Measurements from ENCODE around the gene AEBP1.
"Not testable (repeated sequence)": the region's sequence is repeated elsewhere in the genome, so short reads cannot be mapped to it uniquely, and the experiment has no call there.

The AEBP1 gene

DNA sequence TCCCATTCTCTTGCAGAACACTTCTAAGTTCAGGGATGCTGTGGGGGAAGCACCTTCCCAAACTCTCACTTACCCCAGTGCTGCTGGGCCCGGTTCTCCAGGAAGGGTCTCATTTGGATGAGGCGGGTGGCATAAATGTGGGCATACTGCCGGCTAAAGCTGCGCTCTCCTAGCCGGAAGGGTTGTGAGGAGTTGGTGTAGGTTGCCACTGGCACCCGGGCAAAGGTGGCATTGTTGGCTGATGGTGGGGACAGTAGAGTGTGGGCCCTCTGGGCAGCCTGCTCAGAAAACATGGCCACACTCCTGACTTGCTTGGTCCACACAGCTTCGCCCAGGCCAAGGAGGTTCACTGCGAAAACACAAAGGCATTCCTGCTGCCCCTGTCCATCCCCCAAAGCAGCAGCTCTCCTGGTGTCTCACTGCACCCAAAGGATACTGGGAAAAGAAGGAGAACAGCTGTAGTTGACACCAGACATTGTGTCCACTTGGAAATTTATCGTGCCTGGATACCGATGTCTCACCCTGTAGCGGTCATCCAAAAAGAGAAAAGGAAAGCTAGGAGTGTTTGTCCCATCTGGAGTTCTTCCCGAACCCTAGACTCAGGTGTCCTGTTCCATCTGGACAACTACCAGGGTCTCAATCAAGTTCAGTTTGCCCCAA lies 17.7 kb downstream of the AEBP1 start:
- no peak for DNase-seq

DNA sequence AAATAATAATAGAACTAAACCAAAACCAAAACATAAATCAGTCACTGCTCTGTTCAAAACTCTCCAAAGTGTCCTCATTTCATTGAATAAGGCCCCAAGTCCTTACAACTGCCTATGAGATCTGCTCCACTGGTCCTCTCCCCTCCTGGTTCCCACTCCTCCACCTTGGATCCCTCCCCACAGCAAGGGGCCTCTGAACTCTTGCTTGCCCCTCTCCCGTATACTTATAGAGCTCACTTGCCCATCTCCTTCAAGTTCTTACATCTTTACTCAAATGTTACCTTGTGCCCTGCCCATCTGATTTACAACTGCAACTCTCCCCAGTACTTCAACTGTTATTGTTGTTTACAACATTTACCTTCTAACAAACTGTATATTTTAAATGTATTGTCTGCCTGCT lies 18.4 kb downstream of the AEBP1 start:
- DNase-seq, result no peak

DNA sequence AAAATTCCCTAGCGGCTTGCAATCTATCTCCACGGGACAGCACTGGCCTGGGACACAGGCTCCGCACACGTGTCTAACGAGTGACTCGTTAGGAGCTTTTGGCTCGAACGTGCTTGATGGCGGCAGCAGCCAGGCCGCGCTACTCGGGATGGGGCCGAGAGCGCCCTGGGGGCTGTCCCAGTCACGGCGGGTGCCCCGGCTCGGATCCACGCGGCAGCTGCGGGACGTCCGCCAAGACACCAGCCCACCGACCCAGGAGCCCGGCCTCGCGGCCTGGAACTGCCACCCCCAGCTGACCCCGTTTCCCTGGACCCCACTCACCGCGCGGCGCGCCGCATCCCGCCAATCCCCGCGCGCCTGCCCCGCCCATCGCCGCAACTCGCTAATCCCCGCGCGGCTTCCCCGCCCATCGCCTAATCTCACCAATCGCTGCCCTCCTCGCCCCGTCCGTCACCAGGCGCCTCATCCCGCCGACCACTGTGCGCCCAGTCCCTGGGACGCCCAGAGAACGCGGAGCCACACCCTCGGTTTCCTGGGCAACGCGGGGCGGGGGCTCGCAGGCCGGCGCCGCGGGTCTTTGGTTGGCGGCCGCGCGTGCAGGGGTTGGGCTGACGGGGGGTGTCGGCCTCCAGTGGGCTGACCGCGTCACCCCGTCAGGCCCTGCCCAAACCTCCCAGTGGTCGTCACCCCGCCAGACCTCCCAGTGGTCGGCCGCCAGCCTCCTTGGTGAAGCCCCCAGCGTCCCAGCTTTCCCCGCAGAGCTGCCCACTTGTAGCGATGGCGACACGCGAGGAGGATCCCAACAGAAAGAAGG lies 19.3 kb downstream of the AEBP1 start, which contains the start of gene POLD2:
POLD2 (minus strand) TSS at position 359 of the 814 bp plus-strand sequence. CDS start 1,495 bp downstream, outside the sequence.
- peak; percentile 99 for DNase-seq

DNA sequence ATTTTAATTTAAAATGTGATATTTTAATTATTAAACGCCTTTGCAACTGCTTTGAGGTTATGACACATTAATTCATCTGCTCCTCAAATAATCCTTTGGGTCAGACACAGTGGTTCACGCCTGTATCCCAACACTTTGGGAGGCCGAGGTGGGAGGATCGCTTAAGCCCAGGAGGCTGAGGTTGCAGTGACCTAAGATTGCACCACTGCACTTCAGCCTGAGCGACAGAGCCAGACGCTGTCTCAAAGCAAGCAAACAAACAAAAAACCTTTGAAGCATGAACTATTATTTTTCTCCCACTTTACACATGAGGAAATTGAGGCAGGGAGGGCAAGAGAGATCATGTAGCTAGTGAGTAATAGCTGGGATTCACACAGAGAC lies 20.7 kb downstream of the AEBP1 start:
- no peak for DNase-seq

DNA sequence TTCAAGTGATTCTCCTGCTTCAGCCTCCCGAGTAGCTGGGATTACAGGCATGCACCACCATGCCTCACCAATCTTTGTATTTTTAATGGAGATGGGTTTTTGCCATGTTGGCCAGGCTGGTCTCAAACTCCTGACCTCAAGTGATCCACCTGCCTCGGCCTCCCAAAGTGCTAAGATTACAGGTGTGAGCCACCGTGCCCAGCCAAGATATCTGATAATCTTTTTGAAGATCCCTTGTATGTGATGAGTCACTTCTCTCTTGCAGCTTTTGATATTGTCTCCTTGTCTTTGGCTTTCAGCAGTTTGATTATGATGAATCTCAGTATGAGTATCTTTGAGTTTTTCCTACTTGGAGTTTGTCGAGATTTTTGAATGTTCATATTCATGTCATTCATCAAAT lies 22.4 kb downstream of the AEBP1 start:
- DNase-seq, result not testable (repeated sequence)

DNA sequence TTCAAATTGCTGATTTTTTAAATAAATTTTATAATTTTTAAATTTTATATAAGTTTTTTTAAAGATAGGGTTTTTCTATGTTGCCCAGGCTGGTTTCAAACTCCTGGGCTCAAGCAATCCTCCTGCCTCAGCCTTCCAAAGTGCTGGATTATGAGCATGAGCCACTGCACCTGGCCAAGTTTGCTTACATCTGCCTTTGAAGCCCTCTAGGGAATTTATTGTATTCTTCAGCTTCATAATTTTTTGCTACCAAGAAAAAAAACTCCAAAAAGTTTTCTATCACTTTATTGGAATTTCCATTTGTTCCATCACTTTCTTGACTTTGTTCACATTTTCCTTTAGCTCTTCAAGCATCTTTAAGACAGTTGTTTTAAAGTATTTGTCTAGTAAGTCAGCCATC lies 23.0 kb downstream of the AEBP1 start:
- no peak for DNase-seq

DNA sequence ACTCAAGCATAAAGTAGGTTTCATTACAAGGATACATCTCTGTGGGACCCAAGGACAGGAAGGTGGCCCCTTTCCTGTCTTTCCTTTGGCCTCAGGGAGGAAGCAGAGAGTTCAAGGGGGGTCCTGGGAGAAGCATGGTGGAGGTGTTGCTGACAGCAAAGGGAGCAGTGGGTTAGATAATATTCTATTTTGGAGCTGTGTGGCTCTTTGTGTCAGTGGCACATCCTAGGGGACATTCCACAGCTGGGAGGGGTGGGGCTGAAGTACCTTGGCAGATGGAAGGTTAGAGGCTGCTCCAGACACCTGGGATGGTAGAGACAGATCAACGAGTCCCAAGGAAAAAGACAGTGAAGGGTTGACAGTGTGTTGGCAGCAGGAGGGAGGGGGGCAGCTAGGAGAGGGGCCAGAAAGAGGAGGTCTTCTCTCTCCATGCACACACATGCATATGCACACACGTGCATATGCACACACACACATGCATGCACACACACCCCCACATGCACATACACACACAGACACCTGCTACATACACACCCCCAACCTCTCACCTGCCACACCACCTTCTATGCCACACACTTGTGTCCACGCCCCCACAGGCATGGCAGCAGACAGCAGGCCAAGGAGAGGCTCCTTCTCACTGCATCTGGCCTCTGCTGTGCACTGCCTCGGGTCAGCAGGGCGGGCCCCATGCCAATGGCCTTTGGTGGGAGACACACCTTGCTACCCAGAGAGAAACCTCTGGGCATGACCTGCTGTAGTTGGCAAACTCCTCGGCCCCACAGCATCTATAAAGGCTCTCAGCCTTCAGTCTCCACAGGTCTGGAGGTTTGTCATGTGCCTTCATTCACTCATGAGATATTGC lies 24.8 kb downstream of the AEBP1 start:
- no peak for DNase-seq

DNA sequence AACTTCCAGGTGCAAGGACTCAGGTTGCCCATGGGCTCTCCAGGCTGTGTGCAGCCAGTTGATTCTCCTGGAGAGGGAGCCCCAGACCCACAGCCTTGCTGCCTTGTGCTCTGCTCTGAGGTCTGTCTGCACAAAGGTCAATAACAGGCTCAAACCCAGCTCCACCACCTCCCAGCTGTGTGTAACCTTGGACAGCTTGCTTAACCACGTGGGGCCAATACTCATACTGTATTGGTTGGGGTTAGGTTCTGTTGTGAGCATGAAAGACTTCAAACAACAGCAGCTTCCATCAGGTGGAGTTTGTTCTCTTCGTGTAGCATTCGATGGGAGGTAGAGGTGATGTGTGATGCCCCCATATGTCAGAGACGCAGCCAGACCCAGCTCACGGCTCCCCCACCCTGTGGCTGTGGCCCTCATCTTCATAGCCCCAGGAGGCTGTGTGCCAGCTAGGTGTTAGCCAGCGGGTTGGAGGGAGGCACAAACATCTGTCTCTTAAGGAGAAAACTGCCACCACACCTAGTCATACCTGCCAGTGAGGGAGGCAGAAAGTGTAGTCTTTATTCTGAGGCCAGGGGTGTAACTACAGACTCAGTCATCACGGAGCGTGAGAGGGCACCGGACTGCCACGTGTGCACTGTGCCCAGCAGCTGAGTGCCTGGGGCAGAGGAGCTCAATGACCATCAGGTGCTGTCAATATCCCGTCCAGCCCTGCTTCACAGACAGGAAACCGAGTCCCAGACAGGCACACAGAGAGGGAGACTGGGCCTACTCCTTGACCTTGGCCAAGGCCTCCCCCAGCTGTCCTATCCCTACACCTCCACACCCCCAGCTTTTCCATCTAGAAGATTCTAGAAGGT lies 27.3 kb downstream of the AEBP1 start:
- no peak for DNase-seq

DNA sequence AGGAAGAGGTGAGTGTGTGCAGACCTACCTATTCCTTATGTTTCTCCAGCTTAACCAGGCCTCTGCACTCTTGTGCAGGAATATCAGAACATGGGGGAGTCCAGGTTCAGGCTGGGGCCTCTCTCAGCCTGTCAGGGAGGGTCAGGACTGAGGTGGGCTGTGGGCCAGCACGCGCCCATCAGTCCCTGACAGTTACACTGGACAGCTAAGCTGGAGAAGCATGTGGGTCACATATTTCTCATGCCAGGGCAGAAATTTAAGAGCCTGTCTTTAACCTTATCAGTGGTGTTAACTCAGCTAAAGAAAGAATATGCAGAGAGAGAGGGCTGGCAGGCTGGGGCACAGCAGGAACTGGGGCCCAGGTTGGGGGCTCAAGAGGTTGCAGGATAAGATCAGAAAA lies 27.9 kb downstream of the AEBP1 start:
- no peak for DNase-seq

DNA sequence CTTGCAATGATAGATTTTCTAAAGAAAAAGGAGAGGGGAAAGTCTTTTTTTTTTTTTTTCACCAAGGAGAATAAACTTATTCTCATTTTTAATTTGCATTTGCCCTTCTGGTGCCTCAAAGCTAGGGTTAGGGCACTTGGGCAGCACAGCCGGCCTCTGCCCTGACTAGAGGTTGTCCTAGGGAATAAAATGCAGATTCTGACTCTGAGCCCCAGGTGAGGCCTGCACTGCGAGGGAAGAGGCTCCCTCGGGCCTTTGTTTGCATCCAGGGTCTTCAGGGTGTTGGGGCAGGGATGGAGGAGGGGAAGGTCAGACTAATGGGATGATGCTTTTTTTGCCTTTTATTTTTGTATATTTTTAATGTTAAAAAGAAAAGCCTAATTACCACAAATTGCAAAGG lies 29.1 kb downstream of the AEBP1 start:
- no peak for DNase-seq

DNA sequence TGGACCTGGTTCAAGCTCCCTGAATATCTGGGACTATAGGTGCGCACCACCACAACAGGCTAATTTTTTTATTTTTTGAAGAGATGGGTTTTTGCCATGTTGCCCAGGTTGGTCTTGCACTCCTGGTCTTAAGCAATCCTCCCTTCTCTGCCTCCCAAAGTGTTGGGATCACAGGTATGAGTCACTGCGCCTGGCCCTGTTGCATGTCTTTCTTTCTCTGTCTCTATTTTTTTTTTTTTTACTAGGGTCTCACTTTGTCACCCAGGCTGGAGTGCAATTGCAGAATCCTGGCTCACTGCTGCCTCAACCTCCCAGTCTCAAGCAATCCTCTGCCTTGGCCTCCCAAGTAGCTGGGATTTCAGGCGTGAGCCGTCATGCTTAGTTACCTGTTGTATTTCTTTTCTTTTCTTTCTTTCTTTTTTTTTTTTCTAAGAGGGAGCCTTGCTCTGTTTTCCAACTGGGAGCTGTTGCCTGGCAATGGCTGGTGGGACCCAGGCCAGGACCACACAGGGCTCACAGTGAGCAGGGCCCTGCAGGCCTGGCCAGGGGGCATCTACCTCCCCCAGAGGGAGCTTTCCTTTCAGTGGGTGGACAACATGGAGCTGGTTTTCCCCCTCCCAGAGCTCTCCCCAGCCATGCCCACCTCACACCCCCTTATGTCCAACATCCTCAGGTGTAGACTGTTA lies 30.9 kb downstream of the AEBP1 start:
- DNase-seq, result no peak

DNA sequence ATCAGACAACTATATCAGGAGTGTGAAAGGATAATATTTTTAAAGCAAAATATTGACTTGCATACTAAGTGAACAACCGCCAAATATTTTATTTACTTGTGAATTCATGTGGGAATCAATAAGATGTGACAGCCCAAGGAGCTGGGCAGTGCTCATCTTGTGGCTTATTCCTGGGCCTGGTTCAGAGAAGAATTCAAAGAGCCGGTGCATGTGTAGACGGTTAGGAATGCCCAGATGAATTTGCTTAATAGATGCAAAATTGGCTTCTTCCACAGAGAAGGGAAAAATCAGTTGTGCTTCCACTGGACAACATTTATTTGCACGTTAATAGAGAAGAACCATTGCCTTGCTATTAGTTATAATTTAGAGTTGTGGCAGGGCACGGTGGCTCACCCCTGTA lies 32.6 kb downstream of the AEBP1 start:
- DNase-seq, result no peak

DNA sequence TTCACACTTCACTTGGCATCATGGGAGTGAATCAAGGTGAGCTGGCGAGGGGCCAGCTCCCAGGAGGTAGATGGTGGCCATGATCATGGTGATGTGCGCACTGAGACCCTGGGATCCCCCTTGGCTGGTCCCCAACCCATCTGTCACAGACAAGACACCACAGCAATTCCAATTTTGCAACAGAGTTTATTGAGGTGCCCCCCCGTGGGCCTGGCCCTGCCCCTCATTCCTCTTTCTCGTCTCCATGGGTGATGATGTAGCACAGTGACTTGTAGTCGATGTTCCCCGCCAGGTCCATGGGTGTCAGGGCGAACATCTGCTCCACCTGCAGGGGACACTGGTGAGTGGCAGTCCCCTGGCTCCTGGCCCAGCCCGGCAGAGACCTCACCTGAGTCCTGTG lies 34.6 kb downstream of the AEBP1 start:
- no peak for DNase-seq

DNA sequence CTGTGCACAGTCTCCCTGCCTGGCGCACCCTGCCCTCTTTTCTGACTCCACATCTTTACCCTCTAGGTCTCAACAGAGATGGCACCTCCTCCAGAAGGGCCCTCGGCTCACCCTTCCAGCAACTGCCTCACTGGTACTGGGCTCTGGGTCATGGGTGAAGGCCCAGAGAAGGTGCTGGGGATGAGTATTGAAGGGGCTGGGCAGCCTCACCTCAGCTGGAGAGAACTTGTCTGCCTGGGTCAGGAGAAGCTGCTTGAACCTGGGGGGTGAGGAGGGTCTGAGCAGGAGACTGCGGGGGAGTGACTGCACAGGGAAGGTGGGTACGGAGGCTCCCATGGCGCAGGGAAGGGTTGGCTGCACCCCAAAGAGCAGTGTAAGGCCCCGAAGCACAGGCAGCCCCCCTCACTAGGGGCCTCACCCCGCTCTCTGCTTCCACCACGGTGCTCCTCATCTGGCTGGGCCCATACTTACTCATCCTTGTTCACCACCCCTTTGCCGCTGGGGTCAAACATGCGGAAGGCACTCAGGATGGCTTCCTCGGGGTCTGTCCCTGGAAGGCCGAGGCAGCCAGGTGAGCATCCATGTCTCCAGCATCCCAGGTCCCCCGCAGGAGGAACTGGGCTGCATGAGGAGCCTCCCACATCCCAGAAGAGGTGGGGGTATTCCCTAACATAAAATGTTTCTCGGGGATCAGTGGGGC lies 35.3 kb downstream of the AEBP1 start:
- DNase-seq, result no peak

DNA sequence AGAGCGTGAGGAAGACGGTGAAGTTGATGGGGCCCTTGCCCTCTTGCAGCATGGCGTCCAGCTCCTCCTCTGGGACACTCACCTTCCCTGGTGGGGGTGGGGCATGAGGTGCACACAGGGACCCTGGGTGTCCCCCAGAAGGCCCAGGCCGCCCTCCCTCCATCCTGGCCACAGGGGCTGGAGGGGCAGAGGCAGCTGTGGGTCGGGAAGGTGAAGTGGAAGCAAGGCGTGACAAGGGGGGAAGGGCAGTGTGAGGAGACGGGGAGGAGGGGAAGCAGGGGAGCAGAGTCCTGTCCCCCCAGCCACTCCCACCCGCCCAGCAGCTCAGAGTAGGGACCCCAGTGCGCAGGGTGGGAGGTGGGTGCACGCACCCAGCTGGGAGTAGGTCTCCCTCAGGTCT lies 36.2 kb downstream of the AEBP1 start:
- DNase-seq, result no peak

DNA sequence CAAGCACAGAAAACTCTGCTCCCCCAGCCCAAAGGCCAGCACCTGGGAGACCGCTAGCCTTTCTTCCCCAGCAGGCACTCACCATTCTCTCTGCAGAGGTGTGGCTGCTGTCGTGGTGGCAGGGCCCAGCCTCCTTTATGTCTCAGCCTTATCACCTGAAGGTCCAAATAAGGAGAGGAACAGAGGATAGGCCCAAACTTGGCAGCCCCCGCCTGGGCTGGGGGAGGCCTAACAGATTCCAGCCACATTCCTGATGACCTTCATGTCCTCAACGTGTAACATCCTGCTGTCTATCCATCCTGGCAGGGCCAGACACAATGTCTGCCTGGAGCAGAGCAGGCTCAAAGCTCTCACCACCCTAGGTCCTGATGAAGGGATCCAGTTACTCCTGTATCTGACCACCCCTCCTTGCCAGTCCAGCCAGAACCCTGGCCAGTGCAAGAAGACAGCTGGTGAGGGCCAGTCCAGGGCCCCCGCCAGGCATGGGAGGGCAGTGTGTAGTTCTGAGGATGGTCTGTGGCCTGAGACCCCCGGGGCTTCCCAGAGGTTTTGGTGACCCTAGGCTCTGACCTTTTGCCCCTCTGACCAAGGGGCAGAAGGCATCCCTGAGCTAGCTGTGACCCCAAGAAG lies 37.2 kb downstream of the AEBP1 start, which contains the start of gene MYL7:
MYL7 (minus strand) TSS at position 112 of the 630 bp plus-strand sequence; CDS start at position 85, 27 bp downstream.
- no peak for DNase-seq

DNA sequence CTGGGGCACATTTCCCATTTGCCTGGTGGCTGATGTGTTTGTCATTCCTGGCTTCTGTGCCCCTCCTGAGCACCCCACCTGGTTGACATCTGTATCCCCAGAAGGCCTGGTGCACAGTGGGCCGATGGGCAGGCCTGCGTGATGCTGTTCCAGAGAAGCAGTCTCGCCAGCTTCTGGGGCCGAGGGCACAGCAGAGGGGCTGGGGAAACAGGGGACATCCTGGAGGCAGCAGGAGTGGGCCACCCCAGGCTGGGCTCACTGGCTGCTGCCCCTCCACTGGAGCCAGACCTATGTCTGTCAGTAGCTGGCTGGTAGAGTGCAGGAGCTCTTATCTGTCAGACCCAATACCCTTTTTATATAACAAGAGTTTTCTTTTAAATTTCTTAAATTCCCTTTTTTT lies 37.9 kb downstream of the AEBP1 start:
- DNase-seq, result no peak

DNA sequence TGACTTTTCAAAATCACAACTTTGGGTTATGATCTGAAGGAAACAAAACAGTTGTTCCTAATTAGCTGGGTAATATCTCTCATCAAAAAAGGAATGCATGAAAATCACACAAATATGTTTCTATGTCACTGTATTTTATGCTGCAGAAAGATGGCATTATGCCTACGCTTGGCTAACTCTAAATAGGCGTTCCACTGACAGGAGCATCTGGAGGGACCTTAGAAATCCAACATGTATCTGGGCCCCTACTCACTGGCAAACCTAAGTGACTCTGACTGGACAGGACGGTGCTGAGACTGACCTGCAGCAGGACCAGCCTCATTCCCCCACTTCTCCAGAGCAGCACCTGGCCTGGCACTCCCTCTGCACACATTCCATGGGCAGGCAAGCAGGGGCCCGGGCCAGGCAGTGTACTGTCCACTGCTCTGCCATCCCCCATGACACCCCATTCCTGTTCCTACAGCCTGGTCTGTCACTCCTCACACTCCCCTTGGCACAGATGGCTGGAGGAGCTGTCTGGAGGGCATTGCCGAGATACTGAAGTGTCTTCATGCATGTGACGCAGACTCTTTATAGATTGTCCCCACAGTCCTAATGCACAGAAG lies 39.6 kb downstream of the AEBP1 start:
- no peak for DNase-seq

DNA sequence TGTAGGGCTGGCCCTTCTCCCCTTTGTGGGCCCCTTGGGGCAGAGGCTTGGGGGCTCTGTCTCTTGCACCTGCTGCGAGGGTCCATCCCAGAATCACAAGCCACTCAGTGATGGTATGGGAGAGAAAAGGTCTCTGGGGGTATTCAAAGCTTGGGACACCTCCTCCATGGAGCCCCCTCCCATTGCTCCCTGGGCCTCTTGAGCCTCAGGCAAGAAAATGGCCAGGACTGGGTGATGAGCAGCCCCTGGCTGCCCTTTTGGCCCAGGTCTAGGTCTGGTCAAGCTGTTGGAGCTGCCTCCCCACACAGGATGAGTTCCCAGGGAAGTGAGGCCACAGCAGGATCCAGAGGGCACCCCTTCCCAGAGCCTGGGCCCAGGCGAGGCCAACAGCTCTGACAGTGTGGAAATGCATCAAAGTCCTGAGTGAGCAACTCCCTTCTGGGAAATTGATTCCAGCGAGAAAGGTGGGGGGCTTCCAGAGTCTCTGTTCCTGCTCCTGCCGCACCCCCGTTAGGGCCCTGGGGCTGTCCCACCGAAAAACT lies 40.4 kb downstream of the AEBP1 start:
- no peak for DNase-seq

DNA sequence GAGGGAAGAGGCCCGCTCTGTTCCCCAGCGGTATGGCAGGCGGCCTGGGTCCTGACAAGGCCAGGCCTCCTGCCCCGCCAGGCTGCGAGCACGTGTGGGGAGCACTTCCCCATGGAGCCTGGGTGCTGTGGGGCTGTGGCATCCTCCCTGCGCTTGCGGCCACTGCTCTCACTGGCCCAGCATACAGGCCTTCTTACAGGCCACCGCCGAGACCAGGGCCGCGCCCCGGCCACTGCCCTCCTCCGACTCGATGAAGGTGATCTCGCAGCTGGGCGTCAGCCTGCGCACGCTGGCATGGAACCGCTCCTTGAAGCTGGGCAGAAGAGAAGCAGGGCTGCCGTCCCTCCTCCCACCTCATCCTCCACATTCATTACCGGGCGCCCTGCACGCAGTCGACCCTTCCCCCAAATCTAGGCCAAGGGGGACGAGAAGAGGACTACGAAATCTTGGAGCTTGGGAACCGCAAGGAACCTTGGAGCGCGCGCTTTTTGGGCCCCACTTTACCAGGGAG lies 40.9 kb downstream of the AEBP1 start:
- no peak for DNase-seq

Data from stimulated activated CD4-positive, alpha-beta T cell treated with anti-CD3 and anti-CD28 coated beads, Interleukin-2, amount 100 ng/mL, for 24 hours (primary cell).